ENCODE measurements around the gene NGLY1.

GRCh38 chr3:25679642-25680302, 103.5 kb downstream of the NGLY1 start:
- no peak for TF ChIP-seq POLR2A (IDR thresholded peaks at IDR 0.05; ENCODE audit: low read length)
- TF ChIP-seq GATA1 (IDR thresholded peaks at IDR 0.05; ENCODE audit: low read depth, low read length) = no peak
